IPS DF 4.7 (cell line): ENCODE data around the gene GNAT2.

Source experiments
- DNase-seq: peaks from one replicate; pipeline ENCODE4 v3.0.0-alpha.2; 2013; ENCODE audit warnings: low spot score; ENCODE audit errors: extremely low read depth

GNAT2 gene

DNA sequence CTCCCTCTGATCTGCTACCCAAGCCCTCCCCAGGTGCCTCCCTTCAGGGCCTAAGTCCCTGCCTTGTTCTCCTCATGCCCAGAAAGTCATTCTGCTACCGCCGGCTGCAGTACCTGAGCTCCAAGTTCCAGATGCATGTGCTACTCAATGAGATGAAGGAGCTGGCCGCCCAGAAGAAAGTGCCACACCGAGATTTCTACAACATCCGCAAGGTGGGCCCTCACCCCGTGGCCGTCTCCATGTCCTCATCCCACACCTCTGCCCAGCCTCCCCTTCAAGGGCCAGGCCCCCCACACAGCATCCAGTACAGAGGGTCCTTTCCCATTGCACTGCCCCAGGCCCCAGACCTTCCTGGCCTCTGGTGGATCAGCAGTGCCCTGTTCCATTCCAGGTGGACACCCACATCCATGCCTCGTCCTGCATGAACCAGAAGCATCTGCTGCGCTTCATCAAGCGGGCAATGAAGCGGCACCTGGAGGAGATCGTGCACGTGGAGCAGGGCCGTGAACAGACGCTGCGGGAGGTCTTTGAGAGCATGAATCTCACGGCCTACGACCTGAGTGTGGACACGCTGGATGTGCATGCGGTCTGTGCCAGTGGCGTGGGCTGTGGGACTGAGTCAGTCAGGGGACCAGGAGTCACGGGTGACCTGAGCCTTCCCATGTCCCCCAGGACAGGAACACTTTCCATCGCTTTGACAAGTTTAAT lies 8.4 kb upstream of the GNAT2 start:
- DNase-seq, result no peak

DNA sequence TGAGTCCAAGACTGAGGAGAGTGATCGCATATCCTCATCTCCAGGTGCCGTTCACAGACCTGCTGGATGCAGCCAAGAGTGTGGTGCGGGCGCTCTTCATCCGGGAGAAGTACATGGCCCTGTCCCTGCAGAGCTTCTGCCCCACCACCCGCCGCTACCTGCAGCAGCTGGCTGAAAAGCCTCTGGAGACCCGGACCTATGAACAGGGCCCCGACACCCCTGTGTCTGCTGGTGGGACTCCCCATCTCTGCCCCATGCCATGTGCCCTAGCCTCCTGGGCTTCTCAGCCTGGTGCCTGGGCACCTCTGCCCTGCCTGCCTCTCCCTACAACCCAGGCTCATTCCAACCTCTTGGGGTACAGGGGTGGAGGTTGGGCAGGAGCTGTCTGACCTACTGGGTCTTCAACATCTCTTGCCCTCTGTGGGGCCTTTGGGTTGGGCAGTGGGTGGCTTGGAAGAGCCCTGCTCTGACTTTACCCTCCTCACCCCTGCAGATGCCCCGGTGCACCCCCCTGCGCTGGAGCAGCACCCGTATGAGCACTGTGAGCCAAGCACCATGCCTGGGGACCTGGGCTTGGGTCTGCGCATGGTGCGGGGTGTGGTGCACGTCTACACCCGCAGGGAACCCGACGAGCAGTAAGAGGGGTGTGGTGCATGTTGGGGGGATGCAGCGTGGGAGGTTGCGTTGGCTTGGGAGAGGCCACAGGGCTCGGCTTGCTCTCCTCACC lies 7.4 kb upstream of the GNAT2 start:
- no peak for DNase-seq

DNA sequence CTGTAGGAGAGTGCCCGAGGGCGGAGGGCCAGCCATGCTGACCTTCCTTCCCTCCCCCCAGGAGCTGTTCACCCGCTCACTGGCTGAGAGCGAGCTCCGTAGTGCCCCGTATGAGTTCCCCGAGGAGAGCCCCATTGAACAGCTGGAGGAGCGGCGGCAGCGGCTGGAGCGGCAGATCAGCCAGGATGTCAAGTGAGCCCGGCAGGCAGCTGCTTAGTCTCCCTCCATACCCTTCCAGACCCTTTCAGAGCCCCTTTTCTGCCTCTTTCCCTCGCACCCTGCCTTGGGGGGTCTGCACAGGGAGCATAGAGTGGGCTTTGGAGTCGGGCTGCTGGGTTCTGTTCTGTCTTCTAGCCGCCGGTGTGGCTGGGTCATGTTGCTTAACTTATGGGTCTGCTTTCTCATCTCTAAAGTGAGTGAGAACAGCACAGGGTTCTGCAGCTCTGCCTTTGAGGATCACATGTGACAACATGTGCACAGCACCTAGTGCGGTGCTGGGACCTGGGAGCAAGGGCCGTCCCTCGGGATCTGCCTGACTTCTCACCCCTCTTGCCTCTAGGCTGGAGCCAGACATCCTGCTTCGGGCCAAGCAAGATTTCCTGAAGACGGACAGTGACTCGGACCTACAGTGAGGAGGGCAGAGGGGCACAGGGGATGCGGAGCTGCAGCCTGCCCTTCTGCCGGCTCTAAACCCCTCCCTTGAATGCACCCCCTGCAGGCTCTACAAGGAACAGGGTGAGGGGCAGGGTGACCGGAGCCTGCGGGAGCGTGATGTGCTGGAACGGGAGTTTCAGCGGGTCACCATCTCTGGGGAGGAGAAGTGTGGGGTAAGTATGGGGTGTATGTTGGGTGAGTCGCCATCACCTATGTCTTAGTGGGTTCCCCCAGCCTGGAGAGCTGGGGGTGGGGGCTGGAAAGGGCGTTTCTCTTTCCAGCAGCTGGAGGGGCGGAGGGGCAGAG lies 6.5 kb upstream of the GNAT2 start:
- no peak for DNase-seq

DNA sequence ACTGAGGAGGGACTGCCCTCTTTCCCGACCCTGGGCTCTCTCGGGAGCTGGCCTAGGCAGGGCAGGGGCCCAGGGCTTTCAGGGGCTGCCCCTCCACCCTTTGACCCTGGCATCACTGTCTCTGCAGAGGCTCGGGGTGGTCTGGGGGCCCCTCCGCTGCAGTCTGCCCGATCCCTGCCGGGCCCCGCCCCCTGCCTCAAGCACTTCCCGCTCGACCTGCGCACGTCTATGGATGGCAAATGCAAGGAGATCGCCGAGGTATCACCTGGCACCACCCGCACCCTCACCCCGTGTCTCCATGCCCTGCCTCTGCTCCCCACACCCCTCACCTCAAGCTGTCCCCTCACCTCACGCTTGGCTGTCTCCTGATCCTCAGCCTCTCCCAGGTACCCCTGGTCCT lies 5.8 kb upstream of the GNAT2 start:
- DNase-seq, result no peak

- DNase-seq, result no peak
These were observed 5.0 kb upstream of the GNAT2 start for GRCh38 chr1:109624201-109625010.

- DNase-seq, result no peak
These were observed 4.3 kb upstream of the GNAT2 start for GRCh38 chr1:109623601-109624161.

DNA sequence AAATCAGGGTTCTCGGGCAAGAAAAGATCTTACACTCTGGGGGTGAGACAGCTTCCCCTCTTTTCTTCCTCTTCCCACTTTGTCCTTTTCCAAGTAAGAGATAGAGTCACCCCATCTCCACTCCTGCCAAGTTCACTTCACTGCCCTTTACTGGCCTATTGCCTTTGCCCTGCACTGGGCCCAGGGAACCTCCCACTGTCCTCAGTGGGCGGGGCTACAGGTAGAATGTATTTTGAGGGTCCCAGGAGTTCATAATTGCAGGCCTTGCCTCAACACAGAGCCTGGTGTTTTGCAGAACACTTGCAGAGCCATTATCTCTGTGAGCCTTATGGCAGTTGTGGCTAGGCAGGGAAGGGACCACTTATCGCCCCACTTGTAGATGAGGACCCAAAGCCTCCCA lies 3.5 kb upstream of the GNAT2 start:
- DNase-seq, result no peak

- DNase-seq, result no peak
These were observed 2.9 kb upstream of the GNAT2 start for GRCh38 chr1:109622137-109622892.

DNA sequence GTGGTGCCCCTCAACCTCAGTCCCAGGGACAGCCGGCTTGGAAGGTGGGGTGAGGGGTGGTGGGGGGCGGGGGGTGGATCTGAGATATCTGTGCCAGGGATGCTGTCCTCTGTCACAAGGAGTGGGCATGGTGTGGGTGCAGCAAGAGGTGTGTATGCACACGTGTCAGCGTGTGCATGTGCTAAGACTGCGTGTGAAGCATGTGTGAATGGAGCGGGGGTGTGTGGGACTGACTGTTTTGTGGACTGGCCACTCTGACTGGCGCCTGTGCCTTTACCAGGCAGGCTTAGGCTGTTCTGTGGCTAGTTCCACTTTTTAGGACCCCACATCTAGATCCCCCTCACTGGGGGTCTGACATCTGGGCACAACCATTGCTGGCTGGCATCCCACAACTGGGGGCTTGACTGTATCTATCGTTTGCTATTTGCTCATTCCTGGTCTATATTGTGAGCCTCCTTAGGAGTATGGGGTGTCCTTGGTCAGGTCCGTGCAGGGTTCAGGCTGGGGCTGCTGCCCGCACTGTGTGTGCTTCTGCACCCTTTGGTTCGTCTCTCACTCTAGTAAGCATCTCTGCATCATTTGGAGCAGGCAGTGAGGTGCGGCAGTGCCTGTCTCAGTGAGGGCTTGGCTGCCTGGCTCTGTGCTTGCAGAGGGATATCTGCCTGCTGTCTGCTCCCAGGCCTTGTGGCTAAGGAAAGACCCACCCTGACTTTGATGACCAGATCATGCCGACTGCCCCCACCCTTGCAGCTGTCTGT lies 2.1 kb upstream of the GNAT2 start:
- no peak for DNase-seq

DNA sequence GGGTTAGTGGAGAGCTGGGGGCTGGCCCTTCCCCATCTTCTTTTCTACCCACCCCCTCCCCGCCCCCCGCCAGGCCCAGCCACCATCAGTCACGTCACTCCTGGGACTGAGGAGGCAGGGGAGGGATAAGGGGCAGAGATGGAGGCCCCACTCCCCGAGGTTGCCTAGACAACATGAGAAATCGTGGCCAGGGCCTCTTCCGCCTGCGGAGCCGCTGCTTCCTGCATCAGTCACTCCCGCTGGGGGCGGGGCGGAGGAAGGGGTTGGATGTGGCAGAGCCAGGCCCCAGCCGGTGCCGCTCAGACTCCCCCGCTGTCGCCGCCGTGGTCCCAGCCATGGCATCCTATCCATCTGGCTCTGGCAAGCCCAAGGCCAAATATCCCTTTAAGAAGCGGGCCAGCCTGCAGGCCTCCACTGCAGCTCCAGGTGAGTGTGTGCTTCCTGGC lies 1.4 kb upstream of the GNAT2 start:
- no peak for DNase-seq

DNA sequence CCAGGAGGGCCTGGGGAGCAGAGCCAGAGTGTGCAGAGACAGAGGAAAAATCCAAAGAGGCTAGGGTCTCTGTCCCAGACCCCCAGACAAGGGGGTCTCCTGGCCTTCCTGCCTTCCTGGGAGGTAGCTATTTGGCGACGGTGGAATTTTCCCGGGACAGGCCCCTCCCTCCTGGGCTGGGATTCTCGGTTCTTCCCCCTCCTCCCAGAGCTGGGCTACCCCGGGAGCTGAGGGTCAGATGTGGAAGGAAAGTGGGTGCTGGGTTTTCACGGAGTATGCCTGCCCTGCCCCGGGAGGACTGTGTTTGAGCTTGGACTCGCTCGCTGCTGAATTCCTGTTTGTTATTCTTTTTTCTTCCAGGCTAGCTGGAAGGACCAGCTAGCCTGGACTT lies 980 bp upstream of the GNAT2 start:
- no peak for DNase-seq

- no peak for DNase-seq
These were observed 498 bp downstream of the GNAT2 start for GRCh38 chr1:109618661-109619575.

GRCh38 chr1:109617291-109617801 lies 2.1 kb downstream of the GNAT2 start:
- no peak for DNase-seq

DNA sequence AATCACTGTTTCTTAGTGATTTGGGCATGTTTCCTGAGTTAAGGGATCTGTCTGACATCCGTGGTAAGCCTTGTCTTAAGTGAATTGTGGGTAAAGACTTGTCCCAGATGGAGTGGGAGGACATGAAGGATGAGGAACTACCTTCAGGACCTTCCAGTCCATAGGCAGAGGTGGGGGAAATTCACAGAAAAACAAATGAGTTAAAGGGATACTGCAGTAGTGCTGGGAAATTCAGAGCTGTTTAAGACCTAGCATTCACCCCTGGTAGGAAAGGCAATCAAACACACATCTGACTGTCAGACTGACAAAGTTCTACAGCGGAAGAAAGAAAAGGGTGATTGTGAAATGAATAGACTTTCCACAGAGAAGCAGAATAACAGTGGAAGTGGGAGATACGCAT lies 3.0 kb downstream of the GNAT2 start:
- no peak for DNase-seq

GRCh38 chr1:109615879-109616278 lies 3.5 kb downstream of the GNAT2 start:
- no peak for DNase-seq

- no peak for DNase-seq
These were observed 5.9 kb downstream of the GNAT2 start for GRCh38 chr1:109613361-109614147.

DNA sequence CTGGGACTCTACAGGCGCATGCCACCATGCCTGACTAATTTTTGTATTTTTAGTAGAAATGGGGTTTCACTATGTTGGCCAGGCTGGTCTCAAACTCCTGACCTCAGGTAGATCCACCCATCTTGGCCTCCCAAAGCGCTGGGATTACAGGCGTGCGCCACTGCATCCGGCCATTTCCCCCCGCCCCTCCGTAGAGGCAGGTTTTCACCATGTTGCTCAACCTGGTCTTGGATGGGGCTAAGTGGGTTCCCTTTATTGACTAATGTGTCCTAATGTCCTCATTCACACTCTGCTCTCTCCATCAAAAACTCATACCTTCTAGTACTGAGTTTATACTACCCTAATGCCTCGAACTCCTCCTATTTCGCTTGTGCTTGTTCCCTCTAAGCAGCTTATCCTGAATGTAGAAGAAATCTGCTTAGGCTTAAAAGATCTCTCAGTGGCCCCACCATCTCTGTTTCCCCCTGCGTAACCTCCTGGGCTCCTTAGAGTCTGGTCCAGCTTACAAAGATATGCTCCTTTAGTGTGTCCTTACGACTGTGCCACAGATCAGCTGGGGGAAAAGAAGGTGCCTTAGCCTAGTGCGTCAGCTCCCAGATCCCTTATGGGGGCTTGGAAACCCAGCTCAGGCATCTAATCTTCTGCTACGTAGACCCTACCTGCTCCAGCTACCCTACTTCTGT lies 8.0 kb downstream of the GNAT2 start:
- DNase-seq, result no peak
